Adrenal gland (tissue), 5 donors: ENCODE measurements around the gene ZNF425.

ENCODE experiments used
- CTCF ChIP-seq, 6 experiments: fragments of 450-650 bp in 4 of 6; fragments of 200-600 bp in 2 of 6; sonication (generic) in 1 of 6; IDR thresholded peaks; 1 replicate in 5 of 6; 2 replicates in 1 of 6; pipeline versions ENCODE4 v1.5.1 to v1.8.0; 2016 to 2021; ENCODE audit warnings: antibody characterized with exemption in 6 of 6, mild to moderate bottlenecking in 2 of 6, moderate library complexity in 1 of 6
- POLR2A ChIP-seq, 2 donors: fragments of 450-650 bp; IDR thresholded peaks; one replicate each; pipeline ENCODE4 v1.6.1; 2017; ENCODE audit warnings: antibody characterized with exemption in 2 of 2, mild to moderate bottlenecking in 2 of 2, moderate library complexity in 1 of 2
- donor health status: DM: no; HTN: no; CAD: no.

GRCh38 chr7:149100821-149101220 lies 25.3 kb downstream of the ZNF425 start:
- no peak for TF ChIP-seq CTCF (IDR thresholded peaks at IDR 0.05)
- no peak for TF ChIP-seq POLR2A (IDR thresholded peaks at IDR 0.05)
